ENCODE results near the gene EPC2. TPM values are rescaled to one million over a fixed set of nuclear protein-coding genes. Genes with fewer than 3 reads are reported as not detected.
"Not testable (repeated sequence)": the region's sequence is repeated elsewhere in the genome, so short reads cannot be mapped to it uniquely, and the experiment has no call there.

The EPC2 gene
- total and polyA plus RNA-seq, 4 donors, result 11.1 to 43.6 (median 27.6) TPM

- DNase-seq (no peak), ATAC-seq (ENCODE audit: low FRiP score) (no peak)
- peaks cover 0 to 3% of the 10 kb centered on the region in 2 donors for H3K36me3 ChIP-seq (ENCODE audit: control insufficient read depth in 1 of 2, insufficient read depth in 2 of 2, low read length in 1 of 2)
Observed at GRCh38 chr2:148789059-148789458, 144.5 kb downstream of the EPC2 start.

GRCh38 chr2:148790172-148790571 is 145.6 kb downstream of the EPC2 start:
- H3K27me3 ChIP-seq (ENCODE audit: control insufficient read depth in 1 of 2, insufficient read depth in 2 of 2, low read length in 1 of 2); H3K27ac ChIP-seq (ENCODE audit: low read depth in 1 of 2, low read length in 2 of 2); ATAC-seq (ENCODE audit: low FRiP score); H3K36me3 ChIP-seq (ENCODE audit: control insufficient read depth in 1 of 2, insufficient read depth in 2 of 2, low read length in 1 of 2); DNase-seq; intact Hi-C loops (cut with DNase I); H3K4me1 ChIP-seq (ENCODE audit: control insufficient read depth in 1 of 2, insufficient read depth in 2 of 2, low read length in 2 of 2); H3K4me3 ChIP-seq (ENCODE audit: low read length in 2 of 2); H3K9me3 ChIP-seq (ENCODE audit: control insufficient read depth, low read length): not testable (repeated sequence)
- 96 to 98% methylated on average over 5 of the region's 5 CpGs for WGBS, 2 donors

More at GRCh38 chr2:148789059-148789458, 144.5 kb downstream of the EPC2 start:
- Histone ChIP-seq H3K9me3 (ENCODE audit: control insufficient read depth, low read length) (no peaks in the 10 kb centered on the region), H3K27ac (ENCODE audit: low read depth in 1 of 2, low read length in 2 of 2) (no peak overlapping the region), H3K4me3 (ENCODE audit: low read length in 2 of 2) (no peak overlapping the region), H3K27me3 (ENCODE audit: control insufficient read depth in 1 of 2, insufficient read depth in 2 of 2, low read length in 1 of 2) (no peaks in the 10 kb centered on the region), H3K4me1 (ENCODE audit: control insufficient read depth in 1 of 2, insufficient read depth in 2 of 2, low read length in 2 of 2) (no peaks in the 10 kb centered on the region)
- intact Hi-C loops (cut with DNase I), result loop anchor here in 1 of 2 donors (10.0 kb wide), 1 partner anchor 144 kb away; the partner anchor contains the start of gene EPC2

GRCh38 chr2:148794558-148794957 is 150.0 kb downstream of the EPC2 start:
- DNase-seq (no peak), ATAC-seq (ENCODE audit: low FRiP score) (no peak)
- no peaks in the 10 kb centered on the region for H3K9me3 ChIP-seq (ENCODE audit: control insufficient read depth, low read length)
- H3K27ac ChIP-seq (ENCODE audit: low read depth in 1 of 2, low read length in 2 of 2), result no peak overlapping the region
- no peaks in the 10 kb centered on the region for H3K4me1 ChIP-seq (ENCODE audit: control insufficient read depth in 1 of 2, insufficient read depth in 2 of 2, low read length in 2 of 2)
- intact Hi-C loops (cut with DNase I), result no loop called here
- H3K27me3 ChIP-seq (ENCODE audit: control insufficient read depth in 1 of 2, insufficient read depth in 2 of 2, low read length in 1 of 2), result no peaks in the 10 kb centered on the region
- 49% methylated on average over 2 of the region's 2 CpGs for WGBS, 2 donors
- peaks cover 0 to 2% of the 10 kb centered on the region in 2 donors for H3K36me3 ChIP-seq (ENCODE audit: control insufficient read depth in 1 of 2, insufficient read depth in 2 of 2, low read length in 1 of 2)
- no peak overlapping the region for H3K4me3 ChIP-seq (ENCODE audit: low read length in 2 of 2)

- H3K27me3 ChIP-seq (ENCODE audit: control insufficient read depth in 1 of 2, insufficient read depth in 2 of 2, low read length in 1 of 2), result no peaks in the 10 kb centered on the region
- H3K9me3 ChIP-seq (ENCODE audit: control insufficient read depth, low read length), result no peaks in the 10 kb centered on the region
- no peaks in the 10 kb centered on the region for H3K4me1 ChIP-seq (ENCODE audit: control insufficient read depth in 1 of 2, insufficient read depth in 2 of 2, low read length in 2 of 2)
- H3K27ac ChIP-seq (ENCODE audit: low read depth in 1 of 2, low read length in 2 of 2), result no peak overlapping the region
- no peak for ATAC-seq (ENCODE audit: low FRiP score)
- intact Hi-C loops (cut with DNase I), result no loop called here
- peaks cover 0 to 2% of the 10 kb centered on the region in 2 donors for H3K36me3 ChIP-seq (ENCODE audit: control insufficient read depth in 1 of 2, insufficient read depth in 2 of 2, low read length in 1 of 2)
- no peak overlapping the region for H3K4me3 ChIP-seq (ENCODE audit: low read length in 2 of 2)
- WGBS, 2 donors, result 57 to 74% methylated on average over 3 of the region's 3 CpGs
- no peak for DNase-seq
Observed at GRCh38 chr2:148796735-148797512, 152.4 kb downstream of the EPC2 start.

GRCh38 chr2:148802448-148803220 is 158.1 kb downstream of the EPC2 start:
- DNase-seq (no peak), ATAC-seq (ENCODE audit: low FRiP score) (no peak)
- peaks cover 0 to 2% of the 10 kb centered on the region in 2 donors for H3K36me3 ChIP-seq (ENCODE audit: control insufficient read depth in 1 of 2, insufficient read depth in 2 of 2, low read length in 1 of 2)
- intact Hi-C loops (cut with DNase I), result no loop called here
- H3K4me1 ChIP-seq (ENCODE audit: control insufficient read depth in 1 of 2, insufficient read depth in 2 of 2, low read length in 2 of 2), result no peaks in the 10 kb centered on the region
- no peak overlapping the region for H3K27ac ChIP-seq (ENCODE audit: low read depth in 1 of 2, low read length in 2 of 2)
- no peak overlapping the region for H3K4me3 ChIP-seq (ENCODE audit: low read length in 2 of 2)
- 75 to 82% methylated on average over 2 of the region's 2 CpGs for WGBS, 2 donors
- no peaks in the 10 kb centered on the region for H3K27me3 ChIP-seq (ENCODE audit: control insufficient read depth in 1 of 2, insufficient read depth in 2 of 2, low read length in 1 of 2)
- H3K9me3 ChIP-seq (ENCODE audit: control insufficient read depth, low read length), result no peaks in the 10 kb centered on the region

GRCh38 chr2:148810081-148810480 is 165.5 kb downstream of the EPC2 start:
- intact Hi-C loops (cut with DNase I), result no loop called here
- H3K27me3 ChIP-seq (ENCODE audit: control insufficient read depth in 1 of 2, insufficient read depth in 2 of 2, low read length in 1 of 2), result no peaks in the 10 kb centered on the region
- H3K4me1 ChIP-seq (ENCODE audit: control insufficient read depth in 1 of 2, insufficient read depth in 2 of 2, low read length in 2 of 2), result no peaks in the 10 kb centered on the region
- ATAC-seq (ENCODE audit: low FRiP score), result no peak
- no peak overlapping the region for H3K4me3 ChIP-seq (ENCODE audit: low read length in 2 of 2)
- no peak overlapping the region for H3K27ac ChIP-seq (ENCODE audit: low read depth in 1 of 2, low read length in 2 of 2)
- WGBS, 2 donors, result 85 to 95% methylated on average over 5 of the region's 5 CpGs
- H3K36me3 ChIP-seq (ENCODE audit: control insufficient read depth in 1 of 2, insufficient read depth in 2 of 2, low read length in 1 of 2), result no peaks in the 10 kb centered on the region
- no peak for DNase-seq
- no peaks in the 10 kb centered on the region for H3K9me3 ChIP-seq (ENCODE audit: control insufficient read depth, low read length)

- no peak overlapping the region for H3K4me3 ChIP-seq (ENCODE audit: low read length in 2 of 2)
- H3K9me3 ChIP-seq (ENCODE audit: control insufficient read depth, low read length), result no peaks in the 10 kb centered on the region
- ATAC-seq (ENCODE audit: low FRiP score), result peak; percentile 36
- H3K27ac ChIP-seq (ENCODE audit: low read depth in 1 of 2, low read length in 2 of 2), result no peak overlapping the region
- no peaks in the 10 kb centered on the region for H3K36me3 ChIP-seq (ENCODE audit: control insufficient read depth in 1 of 2, insufficient read depth in 2 of 2, low read length in 1 of 2)
- WGBS, 2 donors, result 22% methylated on average over 6 of the region's 6 CpGs
- H3K4me1 ChIP-seq (ENCODE audit: control insufficient read depth in 1 of 2, insufficient read depth in 2 of 2, low read length in 2 of 2), result no peaks in the 10 kb centered on the region
- no peaks in the 10 kb centered on the region for H3K27me3 ChIP-seq (ENCODE audit: control insufficient read depth in 1 of 2, insufficient read depth in 2 of 2, low read length in 1 of 2)
- intact Hi-C loops (cut with DNase I), result no loop called here
- DNase-seq, result peak in 1 of 2 donors; percentile 52
Observed at GRCh38 chr2:148812306-148812705, 167.8 kb downstream of the EPC2 start.

- DNase-seq, result no peak
Observed at GRCh38 chr2:148813603-148814065, 169.1 kb downstream of the EPC2 start.

More at GRCh38 chr2:148813603-148814065, 169.1 kb downstream of the EPC2 start:
- no peak for ATAC-seq (ENCODE audit: low FRiP score)
- Histone ChIP-seq H3K36me3 (ENCODE audit: control insufficient read depth in 1 of 2, insufficient read depth in 2 of 2, low read length in 1 of 2) (no peaks in the 10 kb centered on the region), H3K27me3 (ENCODE audit: control insufficient read depth in 1 of 2, insufficient read depth in 2 of 2, low read length in 1 of 2) (no peaks in the 10 kb centered on the region), H3K4me1 (ENCODE audit: control insufficient read depth in 1 of 2, insufficient read depth in 2 of 2, low read length in 2 of 2) (no peaks in the 10 kb centered on the region), H3K27ac (ENCODE audit: low read depth in 1 of 2, low read length in 2 of 2) (no peak overlapping the region), H3K4me3 (ENCODE audit: low read length in 2 of 2) (no peak overlapping the region), H3K9me3 (ENCODE audit: control insufficient read depth, low read length) (no peaks in the 10 kb centered on the region)
- intact Hi-C loops (cut with DNase I), result no loop called here
- WGBS, 2 donors, result 95% methylated on average over 11 of the region's 11 CpGs
